NT2/D1 (cell line): ENCODE data around the gene UBE2J2.

Experiments
- SUZ12 ChIP-seq: IDR thresholded peaks from 2 replicates; pipeline ENCODE4 v1.6.1; 2011; ENCODE audit not compliant: insufficient read length, insufficient read depth; ENCODE audit errors: extremely low read depth
- YY1 ChIP-seq: IDR thresholded peaks from 2 replicates; pipeline ENCODE4 v1.6.1; 2011; ENCODE audit not compliant: insufficient read length, insufficient read depth

- TF ChIP-seq SUZ12 (no peak), YY1 (no peak)
Observed at GRCh38 chr1:1302006-1302430, 28.4 kb upstream of the UBE2J2 start.
